Middle frontal gyrus (tissue), 1 donor: ENCODE results near the gene ANGPT4.

Source experiments
- DNase-seq: peaks from one replicate; pipeline ENCODE4 v3.0.0-alpha.2; 2015; ENCODE audit warnings: low spot score; ENCODE audit errors: extremely low spot score

Gene ANGPT4

DNA sequence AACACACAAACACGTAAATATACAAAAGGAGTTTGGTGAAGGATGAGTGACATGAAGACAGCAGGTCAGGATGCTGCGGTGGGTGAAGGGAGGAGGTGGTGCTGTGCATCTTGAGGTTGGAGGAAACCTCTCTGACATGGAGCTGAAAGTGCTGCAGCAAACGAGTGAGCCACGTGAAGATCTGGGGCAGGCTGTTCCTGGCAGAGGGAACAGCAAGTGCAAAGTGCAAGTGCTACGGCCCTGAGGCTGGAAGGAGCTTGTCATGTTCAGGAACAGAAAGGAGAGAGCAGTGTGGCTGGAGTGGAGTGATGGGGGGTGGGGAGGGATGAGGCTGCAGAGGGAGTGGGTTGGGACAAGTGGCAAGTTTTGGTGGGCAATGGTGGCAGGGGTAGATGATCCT is 24.8 kb upstream of the ANGPT4 start:
- DNase-seq, result no peak

DNA sequence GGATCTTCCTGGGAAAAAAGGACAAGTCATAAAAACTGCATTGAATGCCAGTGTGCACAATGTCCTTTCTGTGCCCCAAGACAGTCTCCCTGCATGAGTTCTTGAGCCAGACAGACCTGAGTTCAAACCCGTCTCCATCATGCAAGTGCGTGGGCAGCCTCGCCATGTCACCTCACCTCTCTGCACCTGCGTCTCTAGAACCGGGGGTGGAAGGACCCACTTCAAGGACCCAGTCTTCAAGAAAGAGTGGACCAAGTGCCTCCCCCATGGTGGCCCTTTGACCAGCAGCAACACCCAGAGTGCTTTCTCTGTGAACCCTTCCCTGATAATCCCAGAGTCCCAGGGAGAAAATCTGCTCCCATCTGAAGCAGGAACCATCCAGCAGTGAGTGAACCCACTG is 23.5 kb upstream of the ANGPT4 start:
- no peak for DNase-seq

DNA sequence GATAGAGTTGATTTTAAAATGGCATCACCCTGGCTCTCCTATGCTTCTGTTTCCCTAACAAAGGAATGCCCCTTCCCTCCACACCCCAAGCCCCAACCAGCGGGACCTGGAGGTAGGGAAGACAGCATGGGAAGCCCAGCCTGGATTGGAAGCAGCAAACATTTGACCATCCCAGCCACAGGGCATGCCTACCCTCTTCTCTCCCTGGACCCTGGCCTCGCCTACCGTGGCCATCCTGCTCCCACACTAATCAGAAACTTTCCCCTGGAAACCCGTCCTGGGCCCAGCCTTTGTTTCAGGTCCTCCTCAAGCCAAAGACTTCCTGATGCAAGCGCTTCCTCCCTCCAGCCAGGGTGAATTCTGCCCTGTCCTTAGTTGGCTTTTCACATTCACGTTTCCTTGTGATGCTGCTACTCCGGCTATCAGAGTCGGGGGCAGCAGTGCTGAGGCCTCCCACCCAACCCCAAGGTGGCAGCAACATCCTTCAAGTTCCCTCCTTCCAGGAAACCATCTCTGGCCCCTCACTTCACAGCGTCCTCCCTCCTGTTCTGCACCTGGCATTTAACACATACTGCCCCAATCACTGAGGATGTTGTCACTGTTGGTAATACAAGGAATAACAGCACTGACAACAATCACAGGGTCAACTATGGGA is 18.2 kb upstream of the ANGPT4 start:
- DNase-seq, result no peak

DNA sequence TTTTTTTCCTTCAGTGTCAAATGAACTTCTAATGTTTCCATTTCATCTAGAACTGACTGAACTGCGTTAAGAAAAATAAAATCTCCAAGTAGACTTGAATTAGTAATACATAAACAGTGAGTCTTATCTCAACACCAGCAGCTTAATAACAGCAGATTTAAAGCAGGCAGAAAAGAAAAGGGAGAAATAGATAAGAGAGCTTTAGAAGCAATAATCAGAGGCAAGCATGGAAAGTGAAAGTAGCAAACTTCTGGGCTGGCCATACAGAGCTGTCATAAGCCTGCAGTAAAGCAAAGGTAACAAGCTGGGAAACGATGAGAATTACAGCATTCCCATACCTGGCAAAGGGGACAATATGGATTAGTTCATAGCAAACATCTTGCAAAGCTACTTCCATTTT is 16.9 kb upstream of the ANGPT4 start:
- no peak for DNase-seq

DNA sequence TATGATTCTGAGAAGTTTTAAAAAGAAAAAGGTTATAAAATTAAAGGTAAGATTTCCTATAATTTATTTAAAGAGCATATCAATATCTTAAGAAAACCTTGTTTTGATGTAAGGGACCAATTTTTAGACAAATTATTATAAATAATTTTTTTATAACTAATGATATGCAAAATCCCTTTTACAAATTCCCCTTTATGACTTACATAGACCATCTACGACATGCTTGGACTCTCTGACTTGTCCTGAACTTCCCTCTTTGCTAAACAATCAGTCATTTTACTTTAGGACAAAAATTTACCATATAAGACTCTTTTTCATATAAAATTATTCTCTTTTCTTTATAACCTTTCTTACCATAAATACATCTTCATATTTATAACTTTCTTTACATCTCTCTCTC is 15.3 kb upstream of the ANGPT4 start:
- DNase-seq, result no peak

DNA sequence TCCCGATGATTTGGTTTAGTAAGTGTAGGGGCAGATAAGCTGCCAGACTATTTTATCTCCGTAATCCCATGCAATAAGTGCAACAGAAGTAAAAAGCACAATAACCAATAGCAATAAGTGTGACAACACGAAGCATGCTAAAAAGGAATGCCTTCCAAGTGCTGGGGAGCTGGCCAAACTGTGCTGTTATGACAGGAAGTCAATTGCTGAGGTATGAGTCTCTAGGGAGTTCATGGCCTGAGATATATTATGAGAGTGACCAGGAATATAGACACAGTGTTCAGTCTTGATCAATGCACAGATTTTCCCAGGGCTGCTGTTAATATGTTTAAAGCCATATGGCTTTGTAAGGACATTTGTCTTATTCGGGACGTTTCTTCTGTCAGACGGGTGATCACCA is 10.5 kb upstream of the ANGPT4 start:
- DNase-seq, result no peak

DNA sequence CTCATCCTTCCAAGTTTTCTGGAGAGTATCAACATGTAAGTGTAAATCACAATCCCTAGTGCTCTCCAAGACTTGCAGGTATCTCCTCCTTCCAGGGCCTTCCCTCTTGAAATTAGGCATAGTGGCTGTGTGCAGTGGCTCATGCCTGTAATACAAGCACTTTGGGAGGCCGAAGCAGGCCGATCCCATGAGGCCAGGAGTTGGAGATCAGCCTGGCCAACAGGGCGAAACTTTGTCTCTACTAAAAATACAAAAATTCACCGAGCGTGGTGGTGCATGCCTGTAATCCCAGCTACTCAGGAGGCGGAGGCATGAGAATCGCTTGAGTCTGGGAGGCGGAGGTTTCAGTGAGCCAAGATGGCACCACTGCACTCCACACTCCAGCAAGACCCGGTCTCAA is 9.4 kb upstream of the ANGPT4 start:
- no peak for DNase-seq

DNA sequence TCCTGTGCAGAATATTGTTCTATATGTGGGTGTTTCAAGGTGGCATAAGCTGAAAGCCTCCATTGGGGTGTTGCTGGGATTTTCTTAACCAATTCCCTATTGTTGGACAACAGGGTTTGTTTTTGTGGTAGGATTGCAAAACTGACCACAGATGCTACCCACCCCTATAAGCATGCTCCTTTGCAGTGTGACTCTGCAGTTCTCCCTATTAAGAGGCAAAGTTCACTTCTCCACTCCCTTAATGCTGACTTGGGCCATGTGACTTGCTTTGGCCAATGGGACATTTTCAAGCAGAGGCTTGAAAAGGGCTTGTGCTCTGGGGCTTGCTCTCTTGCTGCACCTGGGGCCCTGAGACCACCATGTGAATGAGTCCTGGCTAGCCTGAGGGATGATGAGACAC is 8.5 kb upstream of the ANGPT4 start:
- DNase-seq, result no peak

DNA sequence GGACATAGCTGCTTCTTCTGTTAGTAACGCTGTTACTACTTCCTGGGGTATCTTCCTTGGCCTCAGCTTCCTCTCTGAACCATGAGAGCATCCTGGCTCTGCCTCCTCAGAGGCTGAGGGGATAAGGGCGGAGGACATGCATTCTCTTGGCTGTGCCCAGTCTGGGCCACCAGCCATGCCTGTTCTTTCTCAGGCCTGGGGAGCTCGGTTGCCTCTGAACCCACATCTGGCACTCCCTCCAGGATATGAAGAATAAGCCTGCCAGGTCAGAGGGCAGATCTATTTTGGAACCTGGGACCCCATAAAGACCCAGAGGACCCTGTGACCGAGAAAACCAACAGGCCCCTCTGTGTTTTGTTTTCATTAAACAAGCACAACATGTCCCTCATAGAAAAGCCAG is 6.6 kb upstream of the ANGPT4 start:
- DNase-seq, result no peak

DNA sequence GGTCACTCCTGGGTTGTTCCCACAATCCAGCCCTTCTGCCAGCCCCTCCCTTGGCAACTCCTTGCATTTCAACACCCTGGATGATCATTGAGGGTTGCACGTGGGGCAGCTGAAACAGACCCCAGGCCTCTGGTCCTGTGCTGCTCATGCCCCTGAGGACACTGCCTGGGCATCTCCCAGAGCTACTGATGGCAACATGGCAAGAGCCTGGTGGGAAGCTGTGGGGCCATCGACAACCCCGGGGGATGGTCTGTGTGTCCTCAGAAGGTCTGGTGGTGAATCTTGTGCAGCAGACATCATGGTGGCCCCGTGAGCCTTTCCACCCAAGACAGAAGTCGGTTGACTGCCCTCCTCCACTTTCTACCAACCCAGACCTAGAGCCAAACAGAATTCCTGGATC is 4.9 kb upstream of the ANGPT4 start:
- DNase-seq, result no peak

DNA sequence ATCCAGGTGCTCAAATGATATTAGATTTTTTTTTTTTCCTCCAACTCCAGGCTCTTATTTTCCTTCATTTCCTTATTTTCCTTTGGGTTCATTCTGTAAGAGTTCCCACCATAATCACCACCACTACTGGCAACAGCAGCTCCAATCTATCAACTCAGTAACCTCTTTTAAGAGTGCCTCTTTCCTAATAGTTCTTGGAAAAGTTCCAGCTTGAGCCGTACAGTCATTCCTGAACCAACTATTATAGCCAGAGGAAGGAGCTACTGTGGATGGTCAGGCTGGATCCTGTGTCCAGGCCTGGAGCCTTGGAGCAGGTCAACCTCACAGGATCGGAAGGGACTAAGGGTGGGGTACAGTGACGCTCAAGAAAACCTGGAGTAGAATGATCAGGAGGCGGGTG is 4.2 kb upstream of the ANGPT4 start:
- no peak for DNase-seq

DNA sequence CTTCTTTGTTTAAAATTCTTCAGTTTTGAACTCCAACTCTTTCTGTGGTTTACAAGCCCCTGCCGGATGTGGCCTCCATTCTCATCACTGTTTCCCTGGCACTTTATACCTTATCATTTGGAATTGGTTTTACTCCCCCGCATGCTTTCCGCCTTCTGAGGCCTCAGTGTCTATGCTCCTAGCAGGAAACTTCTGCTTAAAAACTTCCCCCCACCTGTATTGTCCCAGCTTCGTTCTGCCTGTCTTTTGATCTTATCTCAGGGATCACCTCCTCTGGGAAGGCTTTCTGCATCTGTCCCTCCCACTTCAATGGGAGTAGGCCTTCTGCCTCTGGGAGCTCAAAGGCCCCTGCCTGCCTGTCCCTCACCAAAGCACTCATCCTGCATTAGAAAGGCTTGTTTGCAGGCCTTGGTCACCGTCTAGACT is 3.4 kb upstream of the ANGPT4 start:
- no peak for DNase-seq

DNA sequence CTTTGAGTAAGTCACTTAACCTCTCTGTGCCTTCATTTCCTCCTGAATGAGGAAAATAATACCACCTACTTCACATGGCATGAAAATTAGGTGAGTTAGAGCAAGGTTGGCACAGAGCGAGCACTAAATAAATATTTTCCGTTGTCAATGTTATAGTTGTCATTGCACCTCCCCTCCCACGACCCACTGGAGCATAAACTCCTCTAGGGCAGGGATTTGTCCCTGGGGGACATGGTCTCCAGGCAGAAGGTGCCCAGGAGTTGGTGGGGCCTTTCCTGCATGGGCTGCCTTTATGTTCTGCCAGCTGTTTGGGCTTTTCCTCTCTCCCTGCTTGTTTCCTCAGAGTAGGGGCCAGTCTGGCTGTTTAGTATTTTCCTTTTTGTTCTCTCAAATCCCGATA is 1.3 kb upstream of the ANGPT4 start:
- DNase-seq, result no peak

DNA sequence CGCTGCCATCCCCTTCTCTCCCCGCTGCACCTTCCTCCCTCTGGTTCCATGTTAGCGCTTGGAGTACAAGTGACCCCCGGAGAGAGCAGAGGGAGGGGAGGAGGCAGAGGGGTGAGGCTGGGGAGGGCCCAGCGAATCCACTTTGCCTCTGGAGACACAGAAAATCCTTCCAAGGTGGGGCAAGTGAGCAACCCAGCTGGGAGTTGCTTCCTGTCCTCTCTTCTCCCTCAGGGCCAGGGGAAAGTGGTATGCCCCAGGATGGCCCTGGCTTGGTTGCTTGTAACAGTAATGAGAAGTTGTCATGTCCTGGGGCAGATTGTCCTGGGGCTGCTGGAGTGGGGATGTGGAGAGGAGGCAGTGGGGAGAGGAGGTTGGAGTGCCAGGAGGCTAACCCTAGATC is 691 bp upstream of the ANGPT4 start:
- DNase-seq, result no peak

DNA sequence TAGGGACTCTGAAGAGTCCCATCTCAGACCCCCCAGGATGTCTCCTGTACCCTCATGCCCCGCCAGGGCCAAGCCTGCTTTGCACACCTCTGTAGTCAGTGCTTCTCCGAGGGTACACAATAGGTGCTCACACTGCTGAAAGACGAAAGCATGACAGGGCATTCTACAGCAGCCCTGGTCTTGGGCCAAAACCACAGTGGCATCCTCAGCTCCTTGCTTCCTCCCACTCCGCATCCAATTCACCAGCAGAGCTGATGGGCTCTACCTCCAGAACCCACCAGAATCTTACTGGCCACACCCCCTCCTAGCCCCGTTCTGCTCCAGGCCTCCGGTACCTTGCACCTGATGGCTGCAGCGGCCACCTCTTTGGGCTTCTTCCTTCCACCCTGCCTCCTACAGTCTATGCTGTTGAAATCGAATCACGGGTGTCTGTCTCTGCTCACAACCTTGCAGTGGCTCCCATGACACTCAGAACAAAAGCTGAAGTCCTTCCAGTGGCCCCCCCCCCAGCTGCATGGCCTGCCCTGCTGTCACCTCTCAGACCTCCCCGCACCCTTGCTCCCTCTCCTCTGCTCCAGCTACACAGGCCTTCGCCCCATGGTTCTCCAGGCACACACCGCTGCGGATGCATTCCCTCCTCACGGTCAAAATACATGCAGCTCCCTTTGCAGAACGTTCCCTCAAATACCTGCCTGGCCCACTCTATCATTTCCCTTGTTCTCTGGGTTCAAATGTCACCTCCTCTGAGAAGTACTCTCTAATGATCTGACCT is 1.2 kb downstream of the ANGPT4 start:
- DNase-seq, result no peak

DNA sequence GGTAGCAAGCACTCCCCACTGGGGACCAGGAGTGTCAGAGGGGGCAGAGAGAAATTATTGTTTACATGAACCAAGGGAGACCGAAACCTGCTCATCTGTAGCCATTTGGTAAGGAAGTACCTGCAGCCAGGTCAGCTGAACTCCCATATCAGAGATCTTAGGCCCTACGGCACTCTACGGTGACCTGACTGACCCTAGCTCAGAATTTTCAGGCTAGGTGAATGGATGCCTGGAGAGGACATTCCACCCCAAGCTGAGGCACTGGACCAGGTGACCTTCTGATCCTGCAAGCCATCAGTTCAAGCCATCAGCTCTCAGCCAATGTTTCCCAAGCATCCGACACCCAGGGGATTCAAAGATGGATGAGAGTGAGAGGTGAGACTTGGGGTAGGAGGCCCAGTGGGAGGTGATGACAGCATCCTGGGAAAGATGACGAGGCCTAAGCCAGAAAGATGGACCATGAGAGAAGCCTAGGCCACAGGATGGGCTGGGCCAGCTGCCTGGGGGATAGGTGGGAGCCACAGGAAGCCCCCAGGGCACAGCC is 2.8 kb downstream of the ANGPT4 start:
- no peak for DNase-seq

DNA sequence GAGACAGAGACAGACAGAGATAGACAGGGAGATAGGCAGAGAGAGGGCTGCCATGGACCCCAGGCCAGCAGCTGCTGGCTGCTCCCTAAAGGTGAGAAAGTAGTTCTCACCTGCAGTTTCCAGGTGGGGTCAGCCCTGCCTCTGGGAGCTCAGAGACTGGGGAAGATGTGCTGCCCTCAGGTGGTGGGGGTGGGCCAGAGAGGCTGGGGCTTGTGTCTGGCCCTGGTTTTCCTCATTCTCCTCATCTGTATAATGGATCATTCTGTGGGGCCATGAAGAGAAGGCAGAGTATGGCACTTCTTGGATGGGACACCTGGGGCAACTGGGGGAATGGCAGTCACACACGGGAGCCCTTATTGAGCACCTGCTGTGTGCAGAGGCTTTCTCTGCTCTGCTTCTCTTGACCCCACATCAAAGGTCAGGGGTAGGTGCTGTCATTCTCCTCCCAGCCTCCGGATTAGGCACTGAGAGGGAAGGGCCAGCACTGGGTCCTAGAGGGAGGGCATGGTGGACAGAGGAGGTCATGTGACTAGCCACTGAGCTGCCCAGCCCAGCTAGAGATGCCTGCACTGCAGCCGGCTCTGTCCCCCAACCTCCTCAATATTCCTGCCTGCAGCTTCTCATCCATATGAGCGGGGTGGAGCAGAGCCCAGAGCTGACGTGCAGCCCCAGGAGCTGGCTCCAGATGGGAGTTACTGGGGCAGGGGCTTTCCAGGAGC is 4.1 kb downstream of the ANGPT4 start:
- DNase-seq, result no peak

DNA sequence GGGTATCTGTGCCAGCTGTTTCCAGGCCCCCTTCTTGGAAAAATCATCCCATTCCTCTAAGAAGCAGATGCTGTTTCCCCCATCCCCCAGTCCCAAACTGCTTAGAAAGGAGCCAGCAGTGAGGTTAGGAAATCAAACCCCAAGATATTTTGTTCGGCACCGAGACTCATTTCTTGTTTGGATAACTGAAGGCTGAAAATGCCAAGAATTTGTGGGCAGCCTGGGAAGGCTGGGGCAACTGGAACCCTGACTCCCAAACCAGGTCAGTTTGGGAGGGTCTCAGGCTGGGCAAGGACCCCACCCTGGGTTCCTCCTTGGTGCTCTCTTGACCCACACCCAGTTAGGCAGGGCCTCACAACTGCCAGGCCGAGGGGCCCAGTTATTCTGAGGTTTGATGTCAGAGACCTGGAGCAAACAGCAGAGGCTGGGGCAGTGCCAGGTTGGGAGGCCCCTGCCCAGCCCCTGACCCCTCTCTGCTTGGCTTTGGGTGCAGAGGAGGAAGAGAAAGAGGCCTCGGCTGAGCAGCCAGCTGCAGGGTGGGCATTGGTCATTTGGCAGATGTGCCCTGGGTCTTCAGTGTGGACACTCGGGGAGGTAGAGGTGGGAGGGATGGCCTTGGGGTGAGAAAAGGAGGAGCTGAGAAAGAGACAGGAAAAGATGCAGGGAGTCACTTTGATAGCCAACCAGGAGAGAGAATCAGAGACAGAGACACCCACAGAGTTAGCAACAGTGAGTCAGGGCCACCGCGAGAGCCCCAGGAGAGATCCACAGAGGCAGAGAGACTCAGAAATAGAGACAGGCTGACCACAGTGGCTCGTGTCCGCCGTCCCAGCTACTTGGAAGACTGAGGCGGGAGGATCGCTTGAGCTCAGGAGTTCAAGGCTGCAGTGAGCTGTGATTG is 5.0 kb downstream of the ANGPT4 start:
- DNase-seq, result no peak

DNA sequence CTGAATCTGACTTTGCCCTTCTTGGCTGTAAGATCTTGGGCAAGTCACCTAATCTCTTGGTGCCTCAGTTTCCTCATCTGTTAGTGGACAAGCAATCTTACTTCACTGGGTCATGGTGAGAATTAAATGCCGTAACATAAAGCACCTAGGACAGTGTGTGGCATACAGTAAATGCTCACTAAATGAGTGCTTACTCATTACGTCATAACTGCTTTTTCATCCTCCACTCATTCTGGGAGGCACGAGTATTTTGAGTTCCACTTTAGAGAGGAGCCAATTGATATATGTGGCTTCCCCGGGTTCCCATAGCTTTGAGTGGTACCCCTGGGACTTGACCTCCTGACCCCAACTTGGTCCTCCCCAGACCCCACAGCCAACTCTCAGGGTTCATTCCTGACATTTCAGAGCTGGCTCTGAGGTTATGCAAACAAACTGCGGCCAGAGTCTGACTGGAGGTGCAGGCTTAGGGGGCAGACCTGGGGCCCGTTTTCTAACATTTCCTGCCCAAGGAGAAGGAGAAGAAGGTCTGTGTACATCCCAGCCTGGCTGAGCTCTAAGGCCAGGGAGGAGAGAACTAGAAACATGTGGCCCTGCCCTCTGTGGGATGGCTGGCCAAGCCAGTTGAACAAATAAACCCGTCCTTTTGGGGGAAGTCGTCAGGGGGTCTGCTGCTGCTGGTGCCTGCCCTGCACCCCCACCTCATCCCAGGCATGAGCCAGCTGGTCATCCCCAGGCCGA is 5.8 kb downstream of the ANGPT4 start:
- DNase-seq, result no peak

DNA sequence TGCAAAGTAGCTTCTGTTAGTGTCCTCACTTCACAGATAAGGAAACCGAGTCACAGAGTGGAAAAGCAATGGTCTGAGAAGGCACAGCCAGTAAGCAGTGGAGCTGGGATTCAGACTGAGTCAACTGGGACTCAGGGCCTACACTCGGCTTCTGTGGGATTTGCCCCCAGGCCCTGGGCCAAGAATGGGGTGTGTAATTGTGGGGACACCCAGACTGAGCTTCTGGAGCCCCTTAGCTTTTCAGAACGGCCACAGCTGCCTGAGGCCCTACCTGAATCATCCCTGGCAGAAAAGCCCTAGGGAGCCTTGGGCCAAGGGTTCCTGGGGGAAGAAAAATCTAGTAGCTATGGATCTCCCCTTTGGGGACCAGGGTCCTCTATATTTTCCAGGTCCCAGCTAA is 6.5 kb downstream of the ANGPT4 start:
- DNase-seq, result no peak
